Endodermal cell (in vitro differentiated cells): ENCODE data around the gene NR1D2. TPM values are rescaled to one million over a fixed set of nuclear protein-coding genes. Genes with fewer than 3 reads are reported as not detected.

Source experiments
- DNase-seq: peaks from one replicate; pipeline ENCODE4 v3.0.0-alpha.2; 2017
- H3K27ac ChIP-seq: 2 replicates; pipeline ENCODE4 v1.5.1; 2013; ENCODE audit warnings: mild to moderate bottlenecking, low read depth, low read length, moderate library complexity
- H3K27me3 ChIP-seq: 2 replicates; pipeline ENCODE4 v1.6.1; 2013; ENCODE audit warnings: mild to moderate bottlenecking, low read length, moderate library complexity; ENCODE audit not compliant: insufficient read depth, control insufficient read depth, poor library complexity, severe bottlenecking
- H3K36me3 ChIP-seq: 2 replicates; pipeline ENCODE4 v1.7.0; 2013; ENCODE audit warnings: mild to moderate bottlenecking, low read length, moderate library complexity; ENCODE audit not compliant: control insufficient read depth, insufficient read depth
- H3K4me1 ChIP-seq: one replicate; pipeline ENCODE4 v1.7.0; 2013; ENCODE audit warnings: low read length; ENCODE audit not compliant: control insufficient read depth, insufficient read depth
- H3K4me3 ChIP-seq: 2 replicates; pipeline ENCODE4 v1.5.1; 2013; ENCODE audit warnings: mild to moderate bottlenecking, low read length, moderate library complexity
- H3K9ac ChIP-seq: 2 replicates; pipeline ENCODE4 v1.6.1; 2013; ENCODE audit warnings: mild to moderate bottlenecking, low read length, moderate library complexity; ENCODE audit not compliant: poor library complexity, severe bottlenecking; ENCODE audit errors: extremely low read depth
- H3K9me3 ChIP-seq: 2 replicates; pipeline ENCODE4 v1.6.1; 2013; ENCODE audit warnings: mild to moderate bottlenecking, low read length, moderate library complexity; ENCODE audit not compliant: control insufficient read depth
- H3K27ac Mint-ChIP-seq: 2 replicates; pipeline ENCODE4 v1.8.0; 2020; ENCODE audit warnings: mixed read lengths
- H3K27me3 Mint-ChIP-seq: 2 replicates; pipeline ENCODE4 v1.8.0; 2021; ENCODE audit warnings: mild to moderate bottlenecking, mixed read lengths; ENCODE audit not compliant: insufficient read depth
- H3K36me3 Mint-ChIP-seq: 2 replicates; pipeline ENCODE4 v1.8.0; 2020; ENCODE audit warnings: low read depth, mixed read lengths
- H3K4me1 Mint-ChIP-seq: 2 replicates; pipeline ENCODE4 v1.8.0; 2020; ENCODE audit warnings: mixed read lengths
- H3K4me3 Mint-ChIP-seq: 2 replicates; pipeline ENCODE4 v1.8.0; 2020; ENCODE audit warnings: mild to moderate bottlenecking, moderate library complexity, mixed read lengths
- H3K9me3 Mint-ChIP-seq: 2 replicates; pipeline ENCODE4 v1.8.0; 2020; ENCODE audit warnings: mild to moderate bottlenecking, mixed read lengths
- CTCF ChIP-seq: fragments of 200-600 bp; sonication (generic); conservative IDR thresholded peaks from 2 replicates; pipeline ENCODE4 v1.5.0; 2021; ENCODE audit warnings: antibody characterized with exemption, mild to moderate bottlenecking
- WGBS, 2 experiments: methylation state at CpG; one replicate each; pipeline versions ENCODE4 v1.1.5 to v1.1.7; 2013; ENCODE audit warnings: missing lambda C conversion rate in 2 of 2, mixed read lengths in 1 of 2; ENCODE audit not compliant: insufficient coverage in 1 of 2, insufficient read length in 1 of 2; 5-methylcytosine and 5-hydroxymethylcytosine counted together
- total RNA-seq, 2 donors: library from RNA; stranded (reverse); fragmentation: NEBNext Ultra II Directional in 1 of 2; extraction: Animal tissue kit (Norgen Biotek cat#: 25700) in 1 of 2; gene quantifications; 2 replicates in 1 of 2; 3 replicates in 1 of 2; pipeline ENCODE4 v1.2.1, GENCODE V29; 2021

The NR1D2 gene
- total RNA-seq, 2 donors from 2014 or later: 22.7 to 30.5 TPM

GRCh38 chr3:23976555-23976954 is 31.5 kb downstream of the NR1D2 start:
- H3K27me3 ChIP-seq: no peaks in the 10 kb centered on the region
- no peaks in the 10 kb centered on the region for H3K27me3 Mint-ChIP-seq
- peaks cover 42% of the 10 kb centered on the region for H3K36me3 Mint-ChIP-seq
- peaks cover 17% of the 10 kb centered on the region for H3K9me3 ChIP-seq
- H3K9me3 Mint-ChIP-seq: peaks cover 9% of the 10 kb centered on the region
- peaks cover 9% of the 10 kb centered on the region for H3K4me1 Mint-ChIP-seq
- DNase-seq: no peak
- no peak overlapping the region for H3K4me3 Mint-ChIP-seq
- no peak overlapping the region for H3K27ac Mint-ChIP-seq
- no peak overlapping the region for H3K4me3 ChIP-seq
- no peaks in the 10 kb centered on the region for H3K4me1 ChIP-seq
- TF ChIP-seq CTCF: no peak
- WGBS, 2 experiments: 71 to 100% methylated on average over 1 to 4 of the region's 4 CpGs
- no peak overlapping the region for H3K9ac ChIP-seq
- peaks cover 41% of the 10 kb centered on the region for H3K36me3 ChIP-seq
- no peak overlapping the region for H3K27ac ChIP-seq

- Histone ChIP-seq H3K4me3 (no peak overlapping the region), H3K27me3 (no peaks in the 10 kb centered on the region), H3K4me1 (no peaks in the 10 kb centered on the region), H3K27ac (no peak overlapping the region), H3K9ac (no peak overlapping the region), H3K36me3 (peaks cover 30% of the 10 kb centered on the region), H3K9me3 (peaks cover 21% of the 10 kb centered on the region)
- H3K4me1 Mint-ChIP-seq: no peaks in the 10 kb centered on the region
- no peak overlapping the region for H3K4me3 Mint-ChIP-seq
- H3K27ac Mint-ChIP-seq: no peak overlapping the region
- DNase-seq: no peak
- H3K36me3 Mint-ChIP-seq: peaks cover 35% of the 10 kb centered on the region
- no peak for TF ChIP-seq CTCF
- H3K27me3 Mint-ChIP-seq: no peaks in the 10 kb centered on the region
- peaks cover 9% of the 10 kb centered on the region for H3K9me3 Mint-ChIP-seq
Observed at GRCh38 chr3:23979569-23979968, 34.5 kb downstream of the NR1D2 start.

GRCh38 chr3:23981136-23981535 is 36.0 kb downstream of the NR1D2 start:
- H3K36me3 Mint-ChIP-seq: peaks cover 24% of the 10 kb centered on the region
- H3K4me1 Mint-ChIP-seq: no peaks in the 10 kb centered on the region
- WGBS, 2 experiments: 95 to 100% methylated on average over 5 to 7 of the region's 7 CpGs
- H3K4me3 Mint-ChIP-seq: no peak overlapping the region
- Histone ChIP-seq H3K4me3 (no peak overlapping the region), H3K27me3 (no peaks in the 10 kb centered on the region), H3K27ac (no peak overlapping the region), H3K9ac (no peak overlapping the region), H3K4me1 (no peaks in the 10 kb centered on the region), H3K9me3 (peaks cover 16% of the 10 kb centered on the region), H3K36me3 (peaks cover 25% of the 10 kb centered on the region)
- H3K27me3 Mint-ChIP-seq: no peaks in the 10 kb centered on the region
- H3K27ac Mint-ChIP-seq: no peak overlapping the region
- DNase-seq: no peak
- peaks cover 5% of the 10 kb centered on the region for H3K9me3 Mint-ChIP-seq
- TF ChIP-seq CTCF: no peak
